Fibroblast of skin of right quadriceps (primary cell): ENCODE data around the gene MT2A.
"Not testable (repeated sequence)": the region's sequence is repeated elsewhere in the genome, so short reads cannot be mapped to it uniquely, and the experiment has no call there.

Experiments used
- DNase-seq: peaks from one replicate; pipeline ENCODE4 v3.0.0-alpha.2; 2013

Gene MT2A

DNA sequence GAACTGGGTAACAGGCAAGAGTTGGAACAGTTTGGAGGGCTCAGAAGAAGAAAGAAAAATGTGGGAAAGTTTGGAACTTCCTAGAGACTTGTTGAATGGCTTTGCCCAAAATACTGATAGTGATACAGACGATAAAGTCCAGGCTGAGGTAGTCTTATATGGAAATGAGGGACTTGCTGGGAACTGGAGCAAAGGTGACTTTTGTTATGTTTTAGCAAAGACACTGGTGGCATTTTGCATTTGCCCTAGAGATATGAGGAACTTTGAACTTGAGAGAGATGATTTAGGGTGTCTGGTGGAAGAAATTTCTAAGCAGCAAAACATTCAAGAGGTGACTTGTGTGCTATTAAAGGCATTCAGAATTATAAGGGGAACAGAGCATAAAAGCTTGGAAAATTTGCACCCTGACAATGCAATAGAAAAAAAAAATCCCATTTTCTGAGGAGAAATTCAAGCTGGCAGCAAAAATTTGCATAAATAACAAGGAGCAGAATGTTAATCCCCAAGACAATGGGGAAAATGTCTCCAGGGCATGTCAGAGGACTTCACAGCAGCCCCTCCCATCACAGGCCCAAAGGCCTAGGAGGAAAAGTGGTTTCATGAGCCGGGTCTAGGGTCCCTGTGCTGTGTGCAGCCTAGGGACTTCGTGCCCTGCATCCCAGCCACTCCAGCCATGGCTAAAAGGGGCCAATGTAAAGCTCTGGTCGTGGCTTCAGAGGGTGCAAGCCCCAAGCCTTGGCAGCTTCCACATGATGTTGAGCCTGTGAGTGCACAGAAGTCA, 13.5 kb downstream of the MT2A start:
- DNase-seq, result not testable (repeated sequence)

DNA sequence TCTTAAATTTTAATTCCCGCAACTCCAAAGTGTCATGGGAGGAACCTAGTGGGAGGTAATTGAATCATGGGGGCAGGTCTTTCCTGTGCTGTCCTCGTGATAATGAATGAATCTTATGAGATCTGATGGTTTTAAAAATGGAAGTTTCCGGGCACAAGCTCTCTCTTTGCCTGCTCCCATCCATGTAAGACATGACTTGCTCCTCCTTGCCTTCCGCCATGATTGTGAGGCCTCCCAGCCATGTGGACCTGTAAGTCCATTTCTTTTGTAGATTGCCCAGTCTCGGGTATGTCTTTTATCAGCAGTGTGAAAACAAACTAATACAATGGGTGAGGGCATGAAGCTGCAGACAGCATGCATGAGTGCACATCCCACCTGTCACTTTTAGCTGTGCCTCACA, 14.8 kb downstream of the MT2A start:
- DNase-seq, result not testable (repeated sequence)

DNA sequence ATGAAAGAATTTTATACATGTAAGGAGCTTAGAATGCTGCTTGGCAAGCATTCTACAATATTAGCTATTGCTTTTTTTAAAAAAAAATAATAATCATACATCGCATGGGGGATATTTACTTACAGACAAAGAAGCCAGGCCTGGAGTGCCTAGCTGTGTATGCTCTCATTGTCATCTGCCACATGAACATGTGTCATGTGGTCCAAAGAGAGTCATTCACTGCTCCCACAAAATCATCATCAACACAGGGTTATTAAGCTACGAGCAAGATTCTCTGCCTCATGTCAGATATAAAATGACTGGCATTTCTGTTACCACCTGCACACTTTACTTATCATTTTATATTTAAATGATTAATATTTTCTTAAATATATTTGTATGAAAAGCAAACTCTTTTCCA, 15.3 kb downstream of the MT2A start:
- no peak for DNase-seq

- DNase-seq, result peak; percentile 84
Measured at GRCh38 chr16:56625140-56625942, 17.0 kb downstream of the MT2A start, which contains the start of gene MT1E. Gene MT1E (plus strand): TSS chr16:56625781. CDS start chr16:56625852, 71 bp downstream.

DNA sequence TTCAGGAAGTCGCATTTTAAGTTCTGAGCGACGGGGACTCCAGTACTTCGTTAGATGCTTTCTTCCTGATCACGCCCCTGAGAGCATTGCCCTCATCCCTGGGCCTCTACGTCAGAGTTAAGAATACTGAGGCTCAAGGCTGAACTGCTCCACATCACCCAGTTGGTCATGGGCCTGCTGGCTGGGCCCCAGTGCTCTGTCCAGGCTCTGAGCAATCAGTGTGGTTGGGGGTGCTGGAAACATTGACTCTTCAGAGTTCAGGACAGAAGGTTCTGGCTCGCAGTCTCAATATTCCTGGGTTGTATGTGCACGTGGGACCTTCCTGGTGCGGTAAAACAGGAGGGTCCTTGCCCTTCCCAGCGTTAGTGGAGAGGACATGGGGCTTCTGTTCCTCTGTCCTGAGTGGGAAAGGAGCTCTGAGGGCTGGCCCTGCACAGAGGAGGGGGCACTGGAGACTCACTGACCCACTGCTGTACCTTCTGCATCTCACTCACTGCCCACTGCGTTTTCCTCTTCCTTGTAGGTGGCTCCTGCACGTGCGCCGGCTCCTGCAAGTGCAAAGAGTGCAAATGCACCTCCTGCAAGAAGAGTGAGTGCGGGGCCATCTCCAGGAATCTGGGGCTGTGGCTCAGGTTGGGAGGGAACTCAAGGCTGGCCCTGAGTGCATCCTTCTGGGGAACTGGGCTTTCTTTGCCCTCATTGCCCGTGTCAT, 17.7 kb downstream of the MT2A start:
- peak; percentile 60 for DNase-seq

DNA sequence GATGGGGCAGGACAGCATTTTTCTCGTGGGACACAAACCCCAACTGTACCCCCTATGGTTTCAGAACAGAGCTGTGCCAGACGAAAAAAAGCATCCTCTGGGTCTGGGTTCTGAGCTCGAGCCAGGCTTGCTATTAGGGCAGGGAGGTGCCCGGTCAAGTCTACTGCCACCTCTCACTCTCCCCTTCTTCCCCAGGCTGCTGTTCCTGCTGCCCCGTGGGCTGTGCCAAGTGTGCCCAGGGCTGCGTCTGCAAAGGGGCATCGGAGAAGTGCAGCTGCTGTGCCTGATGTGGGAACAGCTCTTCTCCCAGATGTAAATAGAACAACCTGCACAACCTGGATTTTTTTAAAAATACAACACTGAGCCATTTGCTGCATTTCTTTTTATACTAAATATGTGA, 18.3 kb downstream of the MT2A start:
- no peak for DNase-seq

GRCh38 chr16:56628486-56629350, 20.3 kb downstream of the MT2A start:
- DNase-seq, result no peak

- no peak for DNase-seq
Measured at GRCh38 chr16:56629531-56629930, 21.1 kb downstream of the MT2A start.

DNA sequence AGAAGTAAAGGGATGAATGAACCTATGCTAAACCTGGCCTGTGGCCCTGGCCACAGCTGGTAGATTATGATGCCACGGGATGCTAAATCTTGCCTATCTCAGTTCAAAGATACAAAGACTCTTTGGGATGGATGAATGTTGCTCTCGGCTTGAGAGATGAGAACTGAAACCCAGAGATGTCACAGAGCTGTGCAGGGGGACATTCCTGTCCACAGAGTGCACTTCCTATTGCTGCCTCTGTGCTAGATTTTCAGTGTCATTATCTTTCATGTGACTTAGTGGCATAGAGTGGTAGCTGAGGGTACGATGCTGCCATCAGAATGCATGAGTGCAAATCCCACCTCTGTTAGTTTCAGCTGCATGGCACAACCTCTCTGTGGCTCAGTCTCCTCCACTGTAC, 21.8 kb downstream of the MT2A start:
- no peak for DNase-seq

DNA sequence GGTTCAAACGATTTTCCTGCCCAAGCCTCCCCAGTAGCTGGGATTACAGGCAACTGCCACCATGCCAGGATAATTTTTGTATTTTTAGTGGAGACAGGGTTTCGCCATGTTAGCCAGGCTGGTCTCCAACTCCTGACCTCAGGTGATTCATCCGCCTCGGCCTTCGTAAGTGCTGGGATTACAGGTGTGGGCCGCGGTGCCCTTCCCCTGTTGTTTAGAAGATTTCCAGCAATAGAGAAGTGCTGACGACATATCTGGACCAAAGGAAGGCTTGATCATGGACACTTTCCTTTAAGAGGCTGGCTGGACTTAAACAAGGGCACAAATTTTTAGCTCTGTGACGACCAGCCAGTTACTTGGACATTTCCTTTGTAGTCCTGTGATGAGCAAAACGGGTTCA, 22.8 kb downstream of the MT2A start:
- no peak for DNase-seq

DNA sequence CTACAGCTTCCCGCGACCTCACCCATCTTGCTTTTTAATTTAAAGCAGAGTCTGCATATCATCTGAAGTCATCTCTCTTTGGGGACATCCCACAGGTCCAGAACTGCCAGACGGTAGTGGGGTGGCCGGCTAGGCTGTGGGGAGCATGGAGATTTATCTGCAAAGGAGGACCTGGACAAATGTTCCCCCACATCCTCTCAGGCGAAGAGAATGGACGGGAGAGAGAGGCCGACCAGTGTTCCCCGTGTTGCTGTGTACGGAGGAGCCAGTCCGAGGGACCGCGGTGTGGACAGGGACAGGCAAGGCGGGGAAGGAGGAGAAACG, 23.4 kb downstream of the MT2A start:
- no peak for DNase-seq

GRCh38 chr16:56632156-56632847, 23.9 kb downstream of the MT2A start, which contains the start of gene MT1M:
Gene MT1M (plus strand): TSS chr16:56632659. CDS start chr16:56632732, 73 bp downstream.
- no peak for DNase-seq

- DNase-seq, result no peak
Measured at GRCh38 chr16:56632848-56633365, 24.5 kb downstream of the MT2A start.

DNA sequence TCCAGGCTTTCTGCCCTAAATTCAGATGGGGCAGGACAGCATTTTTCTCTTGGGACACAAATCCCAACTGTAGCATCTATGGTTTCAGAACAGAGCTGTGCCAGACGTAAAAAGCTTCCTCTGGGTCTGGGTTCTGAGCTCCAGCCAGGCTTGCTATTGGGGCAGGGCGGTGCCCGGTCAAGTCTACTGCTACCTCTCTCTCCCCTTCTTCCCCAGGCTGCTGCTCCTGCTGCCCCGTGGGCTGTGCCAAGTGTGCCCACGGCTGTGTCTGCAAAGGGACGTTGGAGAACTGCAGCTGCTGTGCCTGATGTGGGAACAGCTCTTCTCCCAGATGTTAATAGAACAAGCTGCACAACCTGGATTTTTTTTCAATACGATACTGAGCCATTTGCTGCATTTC, 25.2 kb downstream of the MT2A start:
- no peak for DNase-seq

- DNase-seq, result no peak
Measured at GRCh38 chr16:56634715-56635440, 26.5 kb downstream of the MT2A start.

DNA sequence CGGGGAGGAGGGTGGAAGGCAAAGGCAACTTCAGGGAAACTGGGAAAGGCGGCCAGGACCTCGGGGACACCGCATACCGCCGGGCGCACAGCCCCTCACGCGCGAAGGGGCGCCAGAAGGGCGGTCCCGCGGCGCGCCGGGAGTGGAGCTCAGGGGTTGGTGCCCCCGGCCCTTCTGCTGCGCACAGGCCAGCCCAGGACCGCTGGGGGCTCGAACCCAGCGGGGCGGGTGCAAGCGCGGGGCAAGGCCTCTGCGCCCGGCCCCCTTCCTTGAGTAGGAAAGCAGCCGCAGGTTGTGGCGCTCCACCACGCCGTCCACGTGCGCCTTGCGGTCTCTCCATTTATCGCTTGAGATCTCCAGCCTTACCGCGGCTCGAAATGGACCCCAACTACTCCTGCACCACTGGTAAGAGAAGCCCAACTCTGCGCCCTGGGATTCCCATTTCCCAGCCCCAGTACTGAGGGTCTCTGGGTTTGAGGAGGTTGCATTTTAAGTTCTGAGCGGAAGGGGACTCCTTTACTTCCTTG, 27.1 kb downstream of the MT2A start:
- DNase-seq, result no peak

DNA sequence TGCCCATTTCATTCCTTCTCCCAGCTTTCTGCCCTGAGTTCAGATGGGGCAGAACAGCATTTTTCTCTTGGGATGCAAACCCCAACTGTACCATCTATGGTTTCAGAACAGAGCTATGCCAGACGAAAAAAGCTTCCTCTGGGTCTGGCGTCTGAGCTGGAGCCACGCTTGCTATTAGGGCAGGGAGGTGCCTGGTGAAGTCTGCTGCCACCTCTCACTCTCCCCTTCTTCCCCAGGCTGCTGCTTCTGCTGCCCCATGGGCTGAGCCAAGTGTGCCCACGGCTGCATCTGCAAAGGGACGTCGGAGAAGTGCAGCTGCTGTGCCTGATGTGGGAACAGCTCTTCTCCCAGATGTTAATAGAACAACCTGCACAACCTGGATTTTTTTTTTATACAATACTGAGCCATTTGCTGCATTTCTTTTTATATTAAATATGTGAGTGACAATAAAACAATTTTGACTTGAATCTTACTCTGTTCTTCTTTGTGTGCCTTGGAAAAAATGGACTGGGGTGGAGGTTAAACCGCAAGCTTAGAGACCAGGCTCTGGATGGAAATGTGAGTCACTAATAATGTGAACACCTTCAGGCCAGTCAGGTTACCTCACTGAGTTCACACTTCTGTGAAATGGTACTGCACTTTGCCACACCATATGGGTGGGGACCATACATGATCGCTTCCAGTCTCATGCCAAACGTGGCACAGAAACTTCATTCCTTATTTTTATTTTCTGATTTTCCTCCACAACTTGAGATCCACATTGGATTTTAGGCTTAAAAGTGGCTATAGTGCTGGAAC, 28.4 kb downstream of the MT2A start:
- DNase-seq, result no peak

- no peak for DNase-seq
Measured at GRCh38 chr16:56637814-56638750, 29.7 kb downstream of the MT2A start, which contains the start of gene MT1A. Gene MT1A (plus strand): TSS chr16:56638666. CDS start chr16:56638739, 73 bp downstream.

GRCh38 chr16:56639045-56639444, 30.7 kb downstream of the MT2A start:
- DNase-seq, result no peak
